ENCODE results near the gene KIAA1191.
A peak's percentile ranks its signal among the peaks of the same experiment; 100 is the strongest.

The KIAA1191 gene

GRCh38 chr5:176389135-176390123, 27.9 kb upstream of the KIAA1191 start:
- peak; percentile 30 for ATAC-seq
- no peak for DNase-seq

- peak; percentile 95 for ATAC-seq
Observed at GRCh38 chr5:176388444-176389134, 27.0 kb upstream of the KIAA1191 start, which contains the start of the genes HIGD2A and NOP16. HIGD2A (plus strand) TSS chr5:176388751; CDS start chr5:176388820, 69 bp downstream. NOP16 (minus strand) TSS chr5:176388598; CDS start chr5:176388539, 59 bp downstream.

DNA sequence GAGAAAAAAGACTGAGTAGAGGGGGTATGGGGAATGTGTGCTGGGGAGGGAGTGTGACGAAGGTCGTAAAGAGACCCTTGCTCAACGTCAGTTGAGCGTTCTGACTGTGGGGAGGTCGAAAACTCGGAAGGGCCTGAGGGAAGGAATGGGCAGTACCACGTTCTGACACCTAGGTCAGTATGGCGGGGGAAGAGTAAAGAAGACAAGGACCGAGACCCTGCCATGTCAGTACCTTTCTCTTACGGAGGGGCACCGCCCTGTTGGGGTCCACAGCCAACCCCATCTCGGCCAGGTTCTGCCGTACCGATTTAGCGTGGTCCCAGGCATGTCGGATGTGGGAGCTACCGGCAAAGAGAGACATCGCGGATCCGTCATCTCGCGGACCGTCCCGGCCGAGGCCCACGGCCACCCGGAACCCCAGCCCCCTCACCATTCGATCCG, 26.5 kb upstream of the KIAA1191 start:
- ATAC-seq: no peak
- DNase-seq: no peak

More at GRCh38 chr5:176388444-176389134, 27.0 kb upstream of the KIAA1191 start, which contains the start of the genes HIGD2A and NOP16:
- peak; percentile 99 for DNase-seq

DNA sequence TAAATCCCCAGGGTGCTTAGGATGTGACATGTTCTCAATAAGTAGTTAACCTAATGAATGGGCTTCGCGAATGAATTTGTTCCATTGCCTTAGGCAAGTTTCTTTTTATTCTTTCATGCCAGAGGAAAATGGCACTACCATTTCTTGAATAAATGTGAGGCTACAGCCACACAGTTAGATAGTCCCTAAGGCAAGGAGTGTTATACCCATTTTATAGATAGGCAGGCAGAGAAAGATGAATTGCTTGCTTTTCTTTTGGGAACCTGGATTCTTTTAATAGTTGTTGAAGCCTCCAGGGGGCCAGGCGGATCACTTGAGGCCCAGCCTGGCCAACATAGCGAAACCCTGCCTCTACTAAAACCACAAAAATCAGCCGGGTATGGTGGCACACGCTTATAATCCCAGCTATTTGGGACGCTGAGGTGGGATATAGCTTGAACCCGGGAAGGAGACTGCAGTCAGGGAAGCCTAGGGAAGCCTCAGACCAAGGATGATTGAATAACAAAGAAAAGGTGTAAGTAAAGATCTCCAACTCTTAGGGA, 25.9 kb upstream of the KIAA1191 start:
- DNase-seq (no peak), ATAC-seq (no peak)

- ATAC-seq: no peak
- DNase-seq: no peak
Observed at GRCh38 chr5:176386491-176386890, 24.9 kb upstream of the KIAA1191 start.

DNA sequence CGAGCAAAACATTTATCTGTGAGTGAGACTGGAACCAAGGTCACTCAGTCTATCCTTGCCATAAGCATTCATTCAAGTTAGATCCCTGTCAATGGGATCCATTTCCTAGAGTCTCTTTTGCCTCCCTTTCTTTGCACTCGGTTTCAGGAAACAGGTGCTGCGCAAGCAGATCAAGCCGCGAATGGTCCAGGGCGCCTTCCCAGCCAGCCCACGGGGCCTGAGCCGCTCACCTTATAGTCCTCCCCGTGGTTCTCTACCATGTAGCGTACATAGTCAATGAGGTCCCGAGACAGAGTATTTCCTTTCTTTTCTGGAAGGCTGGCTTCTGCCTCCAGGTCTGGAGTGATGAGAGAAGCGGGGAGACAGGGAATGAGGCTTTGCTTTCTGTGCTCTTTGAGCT, 23.4 kb upstream of the KIAA1191 start:
- ATAC-seq (no peak), DNase-seq (no peak)

DNA sequence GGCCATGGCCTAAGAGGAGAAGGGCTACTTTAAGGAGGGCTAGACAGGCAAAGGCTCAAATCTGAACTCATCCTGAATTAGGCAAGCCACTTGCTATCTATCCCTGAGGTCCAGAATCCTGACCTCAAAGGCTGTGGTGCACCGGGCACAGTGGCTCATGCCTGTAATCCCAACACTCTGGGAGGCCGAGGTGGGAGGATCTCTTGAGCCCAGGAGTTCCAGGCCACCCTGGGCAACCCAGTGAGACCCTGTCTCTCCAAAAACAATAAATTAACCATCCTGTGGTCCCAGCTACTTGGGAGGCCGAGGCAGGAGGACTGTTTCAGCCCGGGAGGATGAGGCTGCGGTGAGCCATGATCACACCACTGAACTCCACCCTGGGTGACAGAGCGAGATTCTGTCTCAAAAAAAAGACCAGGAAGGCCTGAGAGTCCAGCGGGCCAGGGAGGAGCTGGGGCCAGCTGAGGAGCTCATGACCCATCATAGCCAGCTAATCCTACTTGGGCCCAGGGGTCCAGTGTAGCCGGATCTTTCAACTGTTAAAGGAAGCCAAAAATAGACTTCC, 22.9 kb upstream of the KIAA1191 start:
- DNase-seq (no peak), ATAC-seq (no peak)

DNA sequence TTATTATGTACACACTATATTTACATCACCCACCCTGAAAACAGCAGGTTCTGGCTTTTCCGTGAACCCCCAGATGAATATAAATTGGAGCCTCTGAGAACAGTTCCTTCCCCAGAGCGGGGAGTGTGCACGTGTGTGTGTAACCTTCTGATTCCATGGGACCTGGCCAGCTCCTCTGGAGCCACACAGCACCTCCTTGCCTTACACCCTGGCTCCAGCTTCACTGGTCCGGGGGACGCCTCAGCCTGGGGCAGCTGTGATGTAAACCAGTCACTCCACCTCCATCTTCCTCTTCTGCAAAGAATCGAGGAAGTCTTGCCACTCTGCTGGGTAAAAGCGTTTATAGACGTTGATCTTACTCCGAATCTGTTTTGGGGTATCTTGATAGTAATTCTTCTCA, 22.4 kb upstream of the KIAA1191 start:
- ATAC-seq (no peak), DNase-seq (no peak)

DNA sequence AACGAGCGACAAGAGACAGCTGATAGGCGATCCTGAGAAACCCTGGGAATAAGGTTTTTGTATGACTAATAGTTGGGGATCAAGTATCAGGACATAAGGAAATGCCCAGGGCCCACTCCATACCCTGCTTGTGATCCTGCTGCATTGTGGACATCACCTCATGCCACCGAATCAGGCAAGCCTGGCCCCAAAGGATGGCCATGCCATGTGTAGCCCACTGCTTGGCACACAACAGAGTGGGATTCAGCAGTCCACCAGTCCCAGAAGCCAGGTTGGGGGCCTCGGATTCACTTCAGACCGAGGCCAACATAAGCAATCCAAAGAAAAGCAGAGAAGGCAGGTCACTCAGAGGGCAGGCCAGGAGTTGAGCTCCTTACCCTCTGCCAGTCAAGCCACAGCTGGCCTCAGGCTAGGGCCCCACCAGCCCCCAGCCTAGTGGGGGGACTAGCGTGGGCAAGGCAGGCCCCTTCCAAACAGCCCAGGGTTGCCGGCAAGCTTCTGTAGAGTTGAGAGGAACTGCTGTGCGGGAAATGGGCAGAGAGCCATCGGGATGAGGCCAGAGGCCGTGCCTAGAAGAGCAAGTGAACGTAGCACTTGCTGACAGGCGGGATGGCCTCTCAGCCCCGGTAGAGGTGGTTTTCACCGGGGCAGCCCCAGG, 21.8 kb upstream of the KIAA1191 start:
- ATAC-seq: no peak

DNA sequence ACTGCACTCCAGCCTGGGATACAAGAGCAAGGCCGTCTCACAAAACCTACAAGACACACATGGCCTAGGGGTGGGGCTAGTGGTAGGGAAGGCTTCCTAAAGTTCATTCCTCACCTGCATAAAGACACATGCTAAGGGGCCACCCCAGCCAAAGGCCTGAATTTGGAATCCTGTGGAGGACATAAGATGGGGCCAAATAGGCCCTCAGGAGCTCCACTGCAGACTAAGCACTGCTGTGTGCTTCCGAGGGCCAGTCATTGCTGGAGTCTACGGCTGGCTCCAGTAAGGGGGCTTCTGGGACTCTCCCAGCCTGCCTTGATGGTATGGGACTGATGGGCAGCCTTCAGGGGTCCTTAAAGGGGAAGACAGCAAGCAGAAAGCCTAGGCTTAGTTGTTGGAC, 21.2 kb upstream of the KIAA1191 start:
- ATAC-seq (no peak), DNase-seq (no peak)

More for the DNA sequence above, 21.8 kb upstream of the KIAA1191 start:
- DNase-seq: no peak

GRCh38 chr5:176381979-176382378, 20.4 kb upstream of the KIAA1191 start:
- DNase-seq (no peak), ATAC-seq (peak; percentile 19)

DNA sequence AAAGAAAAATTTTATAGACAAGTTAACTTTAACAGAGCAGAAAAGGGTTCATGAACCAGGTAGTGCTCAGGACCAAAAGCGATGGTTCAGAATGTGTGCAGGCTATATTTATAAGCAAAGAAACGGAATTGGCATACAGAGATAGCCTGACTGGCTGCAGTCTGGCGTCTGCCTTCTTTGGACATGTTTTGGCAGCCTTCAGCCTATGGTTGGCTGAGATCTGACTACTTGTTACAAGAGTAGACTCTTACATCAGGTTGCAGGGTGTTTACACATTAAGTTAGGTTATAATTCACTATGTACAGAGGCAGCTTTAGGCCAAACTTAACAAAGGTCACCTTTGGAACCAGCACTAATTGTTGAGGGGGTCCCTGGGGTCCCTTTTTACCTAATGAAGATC, 19.9 kb upstream of the KIAA1191 start:
- ATAC-seq (no peak), DNase-seq (no peak)

DNA sequence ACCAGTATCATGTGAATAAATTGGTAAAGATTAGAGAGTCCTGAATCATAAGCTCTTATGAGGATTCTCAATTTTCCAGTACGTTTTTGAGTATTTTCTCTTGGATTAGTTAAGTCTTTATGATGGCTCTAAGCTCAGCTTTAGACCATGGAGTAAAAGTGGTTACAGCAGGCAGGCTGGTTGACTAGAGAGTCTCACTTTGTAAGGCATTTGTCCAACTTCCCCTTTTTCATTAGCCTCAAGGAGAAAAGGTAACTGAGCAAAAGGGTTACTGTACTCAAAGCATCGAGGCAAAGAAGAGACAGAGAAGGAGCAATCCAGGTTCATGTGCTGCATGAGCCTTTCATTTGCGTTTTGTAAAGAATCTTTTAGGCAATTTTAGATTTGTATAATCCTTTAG, 18.3 kb upstream of the KIAA1191 start:
- no peak for ATAC-seq

GRCh38 chr5:176373100-176373818, 11.7 kb upstream of the KIAA1191 start:
- no peak for DNase-seq
- no peak for ATAC-seq

More for the DNA sequence above, 18.3 kb upstream of the KIAA1191 start:
- DNase-seq: no peak

DNA sequence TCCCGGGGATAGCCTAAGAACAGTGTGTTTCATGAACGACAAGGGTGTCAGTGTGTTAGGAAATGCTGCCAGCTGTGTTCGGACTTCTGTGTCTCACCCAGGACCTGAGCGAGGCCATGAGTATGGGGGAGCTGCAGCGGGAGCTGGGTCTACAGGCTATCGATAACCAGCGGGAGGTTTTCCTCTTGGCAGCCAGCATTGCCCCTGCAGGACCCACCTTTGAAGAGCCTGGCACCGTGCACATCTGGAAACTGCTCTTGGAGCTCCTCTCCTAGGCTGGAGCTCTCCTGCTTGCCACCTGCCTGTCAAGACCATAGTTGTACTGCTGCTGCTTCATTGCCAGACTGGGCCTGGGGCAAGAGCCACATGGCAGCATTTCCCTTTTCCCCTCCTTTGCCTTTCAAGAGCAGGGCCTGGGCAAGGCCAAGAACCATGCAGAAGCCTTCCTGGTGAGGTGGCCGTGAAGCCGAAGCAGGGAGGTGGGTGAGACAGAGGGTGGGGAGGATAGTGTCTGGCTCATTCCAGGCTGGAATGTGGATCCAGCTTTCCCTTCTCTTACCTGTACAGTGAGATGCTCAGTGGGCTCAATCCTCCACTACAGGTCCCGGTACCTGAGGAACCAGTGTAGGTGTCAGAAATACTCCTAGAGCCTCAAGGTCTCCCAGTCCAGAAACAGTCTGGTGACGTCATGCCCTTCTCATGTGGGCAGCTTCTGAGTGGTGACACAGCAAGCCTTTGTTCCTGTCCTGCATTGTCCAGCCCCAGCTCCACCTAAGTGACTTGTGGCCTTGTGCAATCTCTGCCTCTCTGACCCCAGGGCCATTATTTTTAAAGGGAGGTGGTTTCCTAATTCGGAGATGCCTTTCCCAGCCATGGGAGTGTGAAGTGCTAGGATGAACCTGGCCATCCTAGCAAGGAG, 10.3 kb upstream of the KIAA1191 start:
- no peak for DNase-seq
- no peak for ATAC-seq

- DNase-seq (no peak), ATAC-seq (no peak)
Observed at GRCh38 chr5:176369934-176370711, 8.6 kb upstream of the KIAA1191 start.

GRCh38 chr5:176368726-176369125, 7.2 kb upstream of the KIAA1191 start:
- ATAC-seq: no peak
- DNase-seq: no peak

- ATAC-seq (no peak), DNase-seq (no peak)
Observed at GRCh38 chr5:176366232-176366894, 4.8 kb upstream of the KIAA1191 start.

All from stimulated activated naive CD8-positive, alpha-beta T cell treated with anti-CD3 and anti-CD28 coated beads, Interleukin-15, Interleukin-2, amounts not matched to agents 100 U/mL and 50 U/mL, for 24 hours (primary cell).